Right lobe of liver (tissue), 6 donors: ENCODE results near the gene FCER2. TPM values are rescaled to one million over a fixed set of nuclear protein-coding genes. Genes with fewer than 3 reads are reported as not detected.

ENCODE experiments used
- ATAC-seq, 4 donors: fragments of 200-7000 bp; cut with Tn5 transposase; one replicate each; pipeline ENCODE4 v1.9.1; 2020; ENCODE audit warnings: mild to moderate bottlenecking in 4 of 4, moderate library complexity in 4 of 4
- DNase-seq, 3 donors: peaks; one replicate each; pipeline ENCODE4 v3.0.0-alpha.2; 2020
- H3K27ac ChIP-seq, 3 donors: fragments of 200-600 bp; one replicate each; pipeline ENCODE4 v1.8.0; 2022
- H3K27me3 ChIP-seq, 2 donors: fragments of 200-600 bp; one replicate each; pipeline ENCODE4 v1.8.0; 2022
- H3K36me3 ChIP-seq, 4 donors: fragments of 200-600 bp; sonication (generic) in 1 of 4; one replicate each; pipeline versions ENCODE4 v1.5.1 to v1.8.0; 2017 to 2022; ENCODE audit warnings: control low read depth in 1 of 4
- H3K4me1 ChIP-seq, 4 donors: fragments of 200-600 bp; sonication (generic) in 1 of 4; one replicate each; pipeline versions ENCODE4 v1.5.1 to v1.8.0; 2017 to 2022; ENCODE audit warnings: control low read depth in 1 of 4
- H3K4me3 ChIP-seq, 3 donors: fragments of 200-600 bp; one replicate each; pipeline ENCODE4 v1.8.0; 2022
- H3K9me3 ChIP-seq, 4 donors: fragments of 200-600 bp; sonication (generic) in 1 of 4; one replicate each; pipeline versions ENCODE4 v1.5.1 to v1.8.0; 2017 to 2022; ENCODE audit warnings: control low read depth in 1 of 4
- POLR2A ChIP-seq: fragments of 450-650 bp; IDR thresholded peaks from one replicate; pipeline ENCODE4 v1.6.1; 2017; ENCODE audit warnings: antibody characterized with exemption, mild to moderate bottlenecking
- WGBS: methylation state at CpG from one replicate; pipeline ENCODE4 v1.1.6; 2018; ENCODE audit warnings: low coverage, low lambda C conversion rate; ENCODE audit not compliant: insufficient coverage; ENCODE audit errors: missing lambda C conversion rate; 5-methylcytosine and 5-hydroxymethylcytosine counted together
- intact Hi-C, 2 donors: fragments of 100-400 bp; cut with DNase I; formaldehyde crosslinking; loops; one replicate each; pipeline versions ENCODE4 v1.11.2 to v1.14.1; 2022
- total RNA-seq, 6 experiments: library from RNA; depleted of rRNA in 2 of 6; stranded (reverse); fragments of >200 nt in 2 of 6; fragmentation: NEBNext Ultra II Directional in 3 of 6; extraction: Animal tissue kit (Norgen Biotek cat#: 25700) in 3 of 6; gene quantifications; one replicate each; pipeline versions ENCODE4 v1.1.0 to v1.2.4, GENCODE V29; 2016 to 2023
- TF ChIP-seq, protein P1 (sequence below), 4 donors: fragments of 200-600 bp in 3 of 4; fragments of 450-650 bp in 1 of 4; IDR thresholded peaks; one replicate each; pipeline versions ENCODE4 v1.5.1 to v1.8.0; 2016 to 2022; ENCODE audit warnings: antibody characterized with exemption in 4 of 4, mild to moderate bottlenecking in 2 of 4
- donor health status: DM: no; HTN: yes; CAD: no.
- donor health status: DM: no; HTN: no; CAD: no.
- donor health status: DM: no; HTN: no; CAD: no.
- donor health status: DM: no; HTN: yes; CAD: no.
- donor health status: DM: no; HTN: yes; CAD: no.

Gene FCER2
- total RNA-seq, 6 experiments from 2014 or later, result 0.18 to 0.29 TPM; not detected in 4

DNA sequence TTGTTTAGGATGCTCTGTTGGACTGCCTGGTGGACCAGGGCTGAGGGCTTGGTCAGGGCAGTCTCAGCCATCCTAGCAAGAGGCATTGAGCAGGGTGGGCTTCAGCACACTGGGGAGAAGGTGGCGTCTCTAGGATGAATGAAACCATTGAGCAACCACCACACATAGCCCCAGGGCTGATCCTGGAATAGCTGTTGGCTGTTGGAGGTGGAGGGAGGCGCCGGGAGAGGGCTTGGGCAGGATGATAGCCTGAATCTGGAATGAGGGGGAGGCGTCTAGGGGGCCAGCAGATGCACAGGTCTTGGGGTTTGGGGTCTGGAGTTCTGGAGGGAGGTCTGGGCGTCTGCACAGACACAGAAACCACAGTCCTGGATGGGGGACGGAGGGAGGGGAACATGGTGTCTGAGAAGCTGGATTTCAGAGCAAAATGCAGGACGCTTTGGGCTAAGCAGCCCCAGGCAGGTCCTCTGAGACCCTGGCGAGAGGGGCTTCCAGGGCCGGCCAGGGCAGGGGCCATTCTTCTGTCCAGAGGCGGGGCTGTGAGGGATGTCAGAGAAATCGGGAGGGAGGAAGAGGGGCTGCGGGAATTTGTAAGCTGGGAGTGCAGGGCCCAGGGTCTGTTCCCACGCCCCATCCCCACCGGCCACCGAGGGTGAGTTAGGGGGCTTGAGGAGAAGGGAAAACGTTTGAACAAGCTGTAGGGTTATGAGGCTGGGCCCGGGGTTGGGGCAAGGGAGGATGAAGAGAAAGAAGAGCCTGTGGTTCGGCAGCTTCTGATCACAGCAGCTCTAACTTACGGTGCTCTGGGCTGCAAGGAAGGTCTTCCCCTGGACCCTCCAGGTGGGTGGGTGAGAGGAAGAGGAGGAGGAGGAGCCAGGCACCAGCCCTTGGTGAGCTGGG is 16.1 kb downstream of the FCER2 start:
- no peak for DNase-seq
- intact Hi-C loops, result loop anchor here (10.0 kb wide), 1 partner anchor 109 kb away; no protein-coding TSS in a partner anchor

DNA sequence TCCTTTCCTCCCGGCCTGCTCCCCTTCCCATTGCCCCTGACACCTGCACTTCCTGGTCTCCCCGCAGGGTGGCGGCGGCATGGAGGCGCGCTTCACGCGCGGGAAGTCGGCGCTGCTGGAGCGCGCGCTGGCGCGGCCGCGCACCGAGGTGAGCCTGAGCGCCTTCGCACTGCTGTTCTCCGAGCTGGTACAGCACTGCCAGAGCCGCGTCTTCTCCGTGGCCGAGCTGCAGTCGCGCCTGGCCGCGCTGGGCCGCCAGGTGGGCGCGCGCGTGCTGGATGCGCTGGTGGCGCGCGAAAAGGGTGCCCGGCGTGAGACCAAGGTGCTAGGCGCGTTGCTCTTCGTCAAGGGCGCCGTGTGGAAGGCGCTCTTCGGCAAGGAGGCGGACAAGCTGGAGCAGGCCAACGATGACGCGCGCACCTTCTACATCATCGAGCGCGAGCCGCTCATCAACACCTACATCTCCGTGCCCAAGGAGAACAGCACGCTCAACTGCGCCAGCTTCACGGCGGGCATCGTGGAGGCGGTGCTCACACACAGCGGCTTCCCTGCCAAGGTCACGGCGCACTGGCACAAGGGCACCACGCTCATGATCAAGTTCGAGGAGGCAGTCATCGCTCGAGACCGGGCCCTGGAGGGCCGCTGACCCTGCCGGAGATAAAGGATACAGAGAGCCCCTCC is 19.6 kb downstream of the FCER2 start:
- no peak for DNase-seq
- Histone ChIP-seq H3K36me3 (peaks cover 0 to 7% (median 0%) of the 10 kb centered on the region in 4 donors), H3K9me3 (no peaks in the 10 kb centered on the region), H3K4me3 (peak overlapping the region in 2 of 3 donors; percentile 72 to 89), H3K27me3 (no peaks in the 10 kb centered on the region), H3K27ac (no peak overlapping the region), H3K4me1 (peaks cover 0 to 10% (median 4%) of the 10 kb centered on the region in 4 donors)
- intact Hi-C loops, result loop anchor here (10.0 kb wide), 1 partner anchor 112 kb away; no protein-coding TSS in a partner anchor
- no peak for ATAC-seq
- TF ChIP-seq, protein P1, sequence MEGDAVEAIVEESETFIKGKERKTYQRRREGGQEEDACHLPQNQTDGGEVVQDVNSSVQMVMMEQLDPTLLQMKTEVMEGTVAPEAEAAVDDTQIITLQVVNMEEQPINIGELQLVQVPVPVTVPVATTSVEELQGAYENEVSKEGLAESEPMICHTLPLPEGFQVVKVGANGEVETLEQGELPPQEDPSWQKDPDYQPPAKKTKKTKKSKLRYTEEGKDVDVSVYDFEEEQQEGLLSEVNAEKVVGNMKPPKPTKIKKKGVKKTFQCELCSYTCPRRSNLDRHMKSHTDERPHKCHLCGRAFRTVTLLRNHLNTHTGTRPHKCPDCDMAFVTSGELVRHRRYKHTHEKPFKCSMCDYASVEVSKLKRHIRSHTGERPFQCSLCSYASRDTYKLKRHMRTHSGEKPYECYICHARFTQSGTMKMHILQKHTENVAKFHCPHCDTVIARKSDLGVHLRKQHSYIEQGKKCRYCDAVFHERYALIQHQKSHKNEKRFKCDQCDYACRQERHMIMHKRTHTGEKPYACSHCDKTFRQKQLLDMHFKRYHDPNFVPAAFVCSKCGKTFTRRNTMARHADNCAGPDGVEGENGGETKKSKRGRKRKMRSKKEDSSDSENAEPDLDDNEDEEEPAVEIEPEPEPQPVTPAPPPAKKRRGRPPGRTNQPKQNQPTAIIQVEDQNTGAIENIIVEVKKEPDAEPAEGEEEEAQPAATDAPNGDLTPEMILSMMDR (IDR thresholded peaks at IDR 0.05), result no peak
- no peak for TF ChIP-seq POLR2A
- WGBS, result 91% methylated on average over 29 of the region's 74 CpGs

More for the DNA sequence above, 16.1 kb downstream of the FCER2 start:
- 47% methylated on average over 13 of the region's 19 CpGs for WGBS
- H3K36me3 ChIP-seq, result peaks cover 0 to 7% (median 0%) of the 10 kb centered on the region in 4 donors
- no peaks in the 10 kb centered on the region for H3K9me3 ChIP-seq
- H3K27me3 ChIP-seq, result no peaks in the 10 kb centered on the region
- H3K4me3 ChIP-seq, result no peak overlapping the region
- TF ChIP-seq, protein P1 (IDR thresholded peaks at IDR 0.05), result no peak
- TF ChIP-seq POLR2A, result no peak
- ATAC-seq, result no peak
- no peak overlapping the region for H3K27ac ChIP-seq
- peaks cover 0 to 3% (median 0%) of the 10 kb centered on the region in 4 donors for H3K4me1 ChIP-seq

DNA sequence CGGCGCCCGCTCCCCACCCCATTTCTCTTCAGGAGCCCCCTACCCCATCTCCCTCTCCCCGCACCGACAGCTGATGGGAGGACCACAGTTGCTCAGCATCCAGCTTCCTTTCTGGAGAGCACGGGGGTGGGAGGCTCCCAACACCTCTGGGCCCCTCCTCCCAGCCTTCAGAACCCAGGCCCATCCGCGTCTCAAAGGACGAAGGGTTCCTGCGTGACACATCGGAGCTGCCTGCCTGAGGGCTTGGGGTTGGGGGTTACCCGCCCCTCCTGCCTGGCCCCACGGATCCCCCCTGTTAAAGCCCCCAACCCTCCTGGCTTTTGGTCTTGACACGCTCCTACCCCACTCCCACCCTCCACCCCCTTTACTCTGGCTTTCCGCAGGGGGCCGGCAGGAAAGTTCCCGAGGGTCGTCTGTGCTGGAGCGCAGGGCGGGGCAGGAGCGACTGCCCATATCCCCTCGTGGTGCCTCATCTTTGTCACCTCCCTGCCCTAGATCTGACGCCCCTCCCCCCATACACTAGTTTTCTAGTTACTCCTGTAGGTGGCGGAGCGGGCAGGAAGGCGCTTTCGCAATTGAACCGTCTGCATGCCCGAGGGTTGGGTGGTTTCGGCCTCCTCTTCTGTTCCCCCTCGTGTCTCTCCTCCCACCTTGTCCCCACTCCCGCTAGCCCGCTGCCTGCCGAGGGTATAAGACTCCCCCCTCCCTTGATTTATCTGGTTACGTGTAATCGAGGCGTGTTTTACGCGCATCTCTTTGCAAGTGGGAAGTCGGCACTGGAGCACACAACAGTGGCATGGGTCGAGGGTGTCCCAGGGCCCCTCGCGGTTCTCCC is 20.4 kb downstream of the FCER2 start:
- no peak for TF ChIP-seq POLR2A
- TF ChIP-seq, protein P1 (IDR thresholded peaks at IDR 0.05), result peak; percentile 43 to 55 (median 50)
- Histone ChIP-seq H3K27me3 (no peaks in the 10 kb centered on the region), H3K4me3 (peak overlapping the region; percentile 72 to 89 (median 89)), H3K4me1 (peaks cover 0 to 10% (median 4%) of the 10 kb centered on the region in 4 donors), H3K27ac (peak overlapping the region; percentile 71 to 90 (median 72)), H3K36me3 (peaks cover 0 to 7% (median 0%) of the 10 kb centered on the region in 4 donors), H3K9me3 (no peaks in the 10 kb centered on the region)
- DNase-seq (peak; percentile 83 to 88 (median 86)), ATAC-seq (peak; percentile 64 to 75 (median 70))
- 11% methylated on average over 36 of the region's 43 CpGs for WGBS
- intact Hi-C loops, result loop anchor here (10.0 kb wide), 1 partner anchor 113 kb away; no protein-coding TSS in a partner anchor
